HG03108 (cell line): ENCODE data around the gene MACROH2A2.
A peak's percentile ranks its signal among the peaks of the same experiment; 100 is the strongest.
"Not testable (repeated sequence)": the region's sequence is repeated elsewhere in the genome, so short reads cannot be mapped to it uniquely, and the experiment has no call there.

ENCODE experiments used
- ATAC-seq: cut with Tn5 transposase; IDR thresholded peaks from one replicate; pipeline ENCODE4 v1.9.1; 2021; ENCODE audit warnings: moderate library complexity; ENCODE audit not compliant: unreplicated experiment

The MACROH2A2 gene

GRCh38 chr10:70097459-70097858 lies 44.8 kb downstream of the MACROH2A2 start:
- no peak for ATAC-seq

DNA sequence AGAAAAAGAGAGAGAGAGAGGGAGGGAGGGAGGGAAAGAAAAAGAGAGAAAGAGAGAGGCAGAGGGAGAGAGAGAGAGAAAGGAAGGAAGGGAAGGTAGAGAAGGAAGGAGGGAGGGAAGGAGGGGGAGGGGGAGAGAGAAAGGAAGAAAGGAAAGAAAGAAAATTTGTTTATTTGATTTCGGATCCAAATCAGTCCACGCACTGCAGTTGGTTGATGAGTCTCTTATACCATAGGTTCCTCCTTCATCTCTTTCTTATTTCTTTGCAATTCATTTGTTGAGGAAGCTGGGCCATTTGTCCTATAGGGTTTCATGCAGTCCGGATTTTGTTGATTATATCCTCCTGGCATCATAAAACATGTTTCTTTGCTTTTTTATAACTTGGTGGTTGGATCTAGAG lies 45.6 kb downstream of the MACROH2A2 start:
- no peak for ATAC-seq

GRCh38 chr10:70101068-70101562 lies 48.5 kb downstream of the MACROH2A2 start:
- ATAC-seq = not testable (repeated sequence)

DNA sequence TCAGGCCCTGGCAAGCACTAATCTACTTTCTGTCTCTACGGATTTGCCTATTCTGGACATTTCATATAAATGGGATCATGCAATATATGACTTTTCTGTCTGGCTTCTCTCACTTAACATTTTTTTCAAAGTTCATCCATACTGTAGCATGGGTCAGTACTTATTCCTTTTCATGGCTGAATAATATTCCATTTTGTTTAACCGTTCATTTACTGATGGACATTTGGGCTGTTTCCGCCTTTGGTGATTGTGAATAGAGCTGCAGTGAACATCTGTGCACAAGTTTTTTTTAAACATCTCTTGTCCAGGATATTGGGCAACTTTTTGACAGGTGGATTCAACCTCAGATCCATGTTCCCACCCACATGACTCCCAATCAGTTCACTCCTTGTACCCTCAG lies 49.0 kb downstream of the MACROH2A2 start:
- ATAC-seq = no peak

- peak; percentile 63 for ATAC-seq
Measured at GRCh38 chr10:70106958-70107791, 54.5 kb downstream of the MACROH2A2 start.

DNA sequence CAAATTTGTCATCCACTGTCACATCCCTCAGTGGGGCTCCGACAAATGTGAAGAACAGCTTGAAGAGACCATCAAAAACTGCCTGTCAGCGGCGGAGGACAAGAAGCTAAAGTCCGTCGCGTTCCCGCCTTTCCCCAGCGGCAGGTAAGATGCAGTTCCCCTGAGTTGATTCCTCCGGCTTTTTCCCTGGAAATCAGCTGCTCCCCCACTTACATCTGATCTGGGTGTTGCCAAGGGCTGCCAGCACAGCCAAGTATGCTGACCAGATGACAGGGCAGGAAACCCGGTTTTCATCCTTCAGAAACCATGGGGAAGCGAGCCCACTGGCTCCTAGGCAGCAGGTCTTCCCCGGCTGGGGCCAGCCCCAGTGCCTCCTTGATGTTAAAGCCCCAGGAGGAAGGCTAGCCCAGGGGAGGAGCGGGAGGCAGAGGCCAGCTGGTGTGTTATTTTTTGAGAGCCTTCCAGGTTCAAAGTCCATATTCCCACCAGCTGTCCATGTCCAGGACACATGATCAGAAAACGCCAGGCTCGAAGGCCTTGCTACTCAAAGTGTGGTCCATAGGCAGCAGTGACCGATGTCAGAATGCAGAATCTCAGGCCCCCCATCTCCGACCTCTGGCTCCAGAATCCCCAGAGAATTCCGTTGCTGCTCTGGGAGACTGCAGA lies 56.6 kb downstream of the MACROH2A2 start:
- no peak for ATAC-seq

- no peak for ATAC-seq
Measured at GRCh38 chr10:70111496-70111895, 58.9 kb downstream of the MACROH2A2 start.

- no peak for ATAC-seq
Measured at GRCh38 chr10:70112071-70112470, 59.4 kb downstream of the MACROH2A2 start.

- no peak for ATAC-seq
Measured at GRCh38 chr10:70114902-70115301, 62.3 kb downstream of the MACROH2A2 start.

DNA sequence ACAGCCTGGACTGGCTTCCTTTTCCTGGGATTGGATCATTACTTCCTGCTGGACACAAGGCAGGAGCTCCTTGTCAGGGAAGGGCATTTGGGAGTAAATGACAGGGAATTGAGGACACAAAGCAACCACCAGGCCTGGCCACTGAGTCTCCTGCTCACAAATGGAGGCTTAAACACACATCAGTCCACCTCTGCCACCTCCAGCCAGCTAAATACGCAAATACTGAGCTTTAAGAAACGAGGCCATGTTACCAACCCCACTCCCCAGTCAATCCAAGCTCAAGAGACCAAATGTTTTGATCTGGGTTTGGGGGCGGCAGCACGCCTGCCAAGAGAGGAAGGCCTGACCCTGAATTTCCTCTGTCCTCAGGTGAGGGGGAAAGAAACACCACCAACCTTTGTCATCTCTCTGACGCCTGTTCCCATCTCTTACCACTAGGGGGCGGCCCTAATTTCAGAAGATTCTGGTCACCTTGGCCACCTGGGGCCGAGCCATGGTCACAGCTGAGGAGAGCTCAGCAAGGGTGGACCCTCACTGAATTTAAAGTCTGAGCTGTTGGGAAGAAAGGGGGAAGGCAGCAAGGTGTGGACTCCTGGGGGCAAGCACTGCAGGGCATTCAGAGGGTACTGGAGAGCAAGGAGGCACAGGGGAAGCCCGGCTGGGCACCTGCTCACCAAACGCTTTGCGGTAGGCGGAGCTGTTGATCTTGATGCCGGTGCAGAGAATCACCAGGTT lies 63.5 kb downstream of the MACROH2A2 start:
- ATAC-seq = no peak

DNA sequence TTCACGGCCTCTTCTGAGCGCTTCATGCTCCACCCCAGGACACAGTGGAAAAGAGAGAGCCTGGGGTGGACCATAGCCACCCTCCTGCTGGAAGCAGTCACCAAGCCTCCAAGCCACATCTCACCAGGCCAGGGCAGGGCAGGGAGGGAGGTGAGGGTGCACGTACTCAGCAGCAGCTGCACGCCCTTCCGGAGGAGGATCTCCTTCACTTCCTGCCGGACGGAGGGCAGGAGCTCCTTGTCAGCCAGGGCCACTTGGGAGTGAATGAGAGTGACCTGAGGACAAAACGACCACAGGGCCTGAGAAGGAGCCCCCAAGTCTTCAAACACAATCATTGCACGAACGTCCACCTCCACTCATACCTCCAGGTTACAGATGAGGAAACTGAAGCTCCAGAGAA lies 65.0 kb downstream of the MACROH2A2 start:
- ATAC-seq = no peak

- ATAC-seq = no peak
Measured at GRCh38 chr10:70118196-70118595, 65.5 kb downstream of the MACROH2A2 start.

DNA sequence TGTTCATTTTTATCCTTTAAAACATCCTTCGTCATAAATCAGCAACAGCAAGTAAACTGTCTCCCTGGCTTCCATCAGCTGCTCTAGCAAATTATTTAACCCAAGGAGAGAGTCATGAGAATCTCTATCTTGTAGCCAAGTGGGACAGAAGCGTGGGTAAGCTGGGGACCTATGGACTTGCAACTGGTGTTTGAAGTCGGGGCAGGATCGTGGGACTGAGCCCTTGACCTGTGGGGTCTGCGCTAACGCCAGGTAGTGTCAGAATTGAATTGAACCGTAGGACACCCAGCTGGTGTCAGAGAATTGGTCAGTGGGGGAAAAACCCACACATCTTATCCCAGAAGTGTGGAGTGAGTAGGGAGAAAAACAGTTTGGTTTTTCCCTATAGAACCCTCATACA lies 66.6 kb downstream of the MACROH2A2 start:
- no peak for ATAC-seq

DNA sequence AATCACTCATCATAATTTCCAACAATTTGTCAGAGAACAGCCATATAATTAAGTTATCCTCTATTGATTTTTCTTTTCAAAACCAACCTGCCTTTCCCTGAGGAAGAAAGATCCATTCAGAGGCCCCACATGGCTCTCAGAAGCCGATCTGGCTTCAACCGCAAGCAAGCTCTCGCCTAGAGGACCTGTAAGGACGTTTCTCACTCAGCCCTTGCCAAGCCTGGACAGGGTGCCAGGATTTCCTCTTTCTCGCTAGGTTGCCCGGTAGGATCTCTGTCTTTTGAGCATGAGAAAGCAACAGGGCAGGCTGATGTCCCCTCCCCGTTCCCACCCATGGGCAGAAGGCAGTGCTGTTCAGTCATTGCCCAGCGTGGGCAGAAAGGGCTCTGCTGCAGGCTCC lies 67.0 kb downstream of the MACROH2A2 start:
- ATAC-seq = no peak

- ATAC-seq = no peak
Measured at GRCh38 chr10:70120417-70120816, 67.8 kb downstream of the MACROH2A2 start.

- ATAC-seq = no peak
Measured at GRCh38 chr10:70121281-70121949, 68.8 kb downstream of the MACROH2A2 start.

GRCh38 chr10:70122742-70123141 lies 70.1 kb downstream of the MACROH2A2 start:
- no peak for ATAC-seq

DNA sequence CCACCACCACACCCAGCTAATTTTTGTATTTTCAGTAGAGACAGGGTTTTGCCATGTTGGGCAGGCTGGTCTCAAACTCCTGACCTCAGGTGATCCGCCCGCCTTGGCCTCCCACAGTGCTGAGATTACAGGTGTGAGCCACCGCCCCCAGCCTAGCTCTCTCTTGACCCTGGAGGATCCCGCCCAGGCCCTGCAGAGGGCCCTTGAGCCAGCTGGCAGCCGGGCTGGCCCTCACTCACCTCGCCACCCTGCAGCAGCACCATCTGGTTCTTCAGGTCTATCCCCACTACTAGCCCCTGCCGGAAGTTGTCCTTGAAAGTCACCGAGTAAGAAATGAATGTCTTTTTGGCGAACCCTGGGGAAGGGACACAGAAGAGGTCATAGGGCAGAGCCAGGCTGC lies 70.5 kb downstream of the MACROH2A2 start:
- not testable (repeated sequence) for ATAC-seq

- no peak for ATAC-seq
Measured at GRCh38 chr10:70123817-70124216, 71.2 kb downstream of the MACROH2A2 start.

GRCh38 chr10:70124415-70124814 lies 71.8 kb downstream of the MACROH2A2 start:
- no peak for ATAC-seq

DNA sequence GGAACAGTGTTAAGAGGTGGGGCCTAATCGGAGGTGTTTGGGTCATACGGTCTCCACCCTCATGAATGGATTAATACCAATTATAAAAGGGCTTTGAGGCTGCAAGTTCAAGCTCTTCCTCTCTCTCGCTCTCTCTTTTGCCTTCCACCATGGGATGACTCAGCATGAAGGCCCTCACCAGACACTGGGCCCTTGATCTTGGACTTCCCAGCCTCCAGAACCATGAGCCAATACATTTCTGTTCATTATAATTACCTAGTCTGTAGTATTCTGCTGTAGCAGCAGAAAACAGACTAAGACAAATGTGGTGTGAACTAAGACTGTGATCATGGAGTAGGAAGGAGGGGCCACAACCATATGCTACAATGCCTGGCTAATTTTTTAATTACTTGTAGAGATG lies 72.3 kb downstream of the MACROH2A2 start:
- no peak for ATAC-seq
